Measurements from ENCODE around the gene NFIL3.

GRCh38 chr9:91421128-91421765 lies 2.4 kb downstream of the NFIL3 start:
- TF ChIP-seq CTCF (conservative IDR thresholded peaks at IDR 0.05; ENCODE audit: low read depth, low read length): peak; percentile 66
- TF ChIP-seq EZH2 (IDR thresholded peaks at IDR 0.05; ENCODE audit: borderline replicate concordance, low read depth, low read length, poor library complexity, severe bottlenecking): no peak

Data from A673 (cell line).